ENCODE measurements around the gene CACNA2D3.

CACNA2D3 gene

DNA sequence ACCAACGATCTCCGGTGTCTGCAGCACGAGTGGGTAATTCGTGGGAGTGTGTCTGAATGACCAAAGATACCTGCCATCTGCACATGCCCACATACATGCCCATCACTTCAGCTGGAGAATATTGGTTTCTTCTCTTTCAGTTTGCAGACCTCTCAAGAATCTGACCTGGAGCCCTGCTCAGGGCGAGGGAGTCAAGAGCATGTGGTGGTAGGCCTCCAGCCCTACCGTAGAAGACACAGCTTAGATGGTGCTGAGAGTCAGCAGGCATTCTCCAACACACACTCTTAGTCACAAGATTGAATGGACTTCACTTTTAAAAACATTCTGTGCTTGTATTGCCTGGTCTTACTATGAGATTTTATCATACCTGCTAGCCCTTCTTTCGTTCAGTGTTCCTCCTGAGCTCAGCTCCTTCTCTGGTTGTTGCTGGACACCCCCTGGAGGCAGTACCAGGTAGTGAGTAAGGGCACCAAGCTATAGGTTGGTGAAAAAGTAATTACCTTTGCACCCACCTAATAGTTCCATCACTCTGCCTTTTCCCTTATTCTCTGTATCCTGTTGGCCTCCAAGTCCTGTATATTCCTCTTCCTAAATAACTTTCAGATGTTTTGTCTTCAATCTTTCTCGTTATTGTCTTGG, 252.0 kb downstream of the CACNA2D3 start:
- no peak for DNase-seq (ENCODE audit: low read depth)

DNA sequence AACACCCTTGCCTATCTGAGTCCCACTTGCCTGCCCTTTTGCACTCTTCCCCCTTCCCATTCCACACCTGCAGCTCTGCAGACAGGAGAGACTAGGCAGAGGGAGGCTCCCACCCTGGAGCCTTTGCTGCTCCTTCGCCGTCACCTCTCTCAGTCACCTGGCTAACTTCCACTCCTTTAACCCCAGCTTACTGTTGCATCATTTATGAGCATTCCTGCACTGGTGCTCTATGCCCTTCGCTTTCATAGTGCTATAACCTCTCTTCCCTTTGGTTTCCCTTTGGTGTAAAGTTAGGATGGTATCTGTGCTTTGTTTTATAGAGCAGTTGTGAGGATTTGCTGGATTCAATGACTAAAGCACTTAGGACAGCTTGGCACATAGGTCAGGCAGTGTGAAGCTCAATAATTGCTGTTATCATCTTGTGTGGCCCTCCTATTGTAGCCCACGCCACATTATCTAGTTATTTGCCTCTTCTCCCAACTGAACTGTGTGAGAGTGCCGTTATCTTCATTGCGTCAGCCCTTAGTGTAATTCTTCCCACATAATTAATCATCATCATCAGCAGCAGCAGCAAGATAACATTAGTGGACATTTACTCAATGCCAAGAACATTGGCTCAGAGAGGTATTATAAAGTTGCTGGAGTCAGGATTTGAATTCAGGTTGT, 253.9 kb downstream of the CACNA2D3 start:
- DNase-seq (ENCODE audit: low read depth) = no peak

DNA sequence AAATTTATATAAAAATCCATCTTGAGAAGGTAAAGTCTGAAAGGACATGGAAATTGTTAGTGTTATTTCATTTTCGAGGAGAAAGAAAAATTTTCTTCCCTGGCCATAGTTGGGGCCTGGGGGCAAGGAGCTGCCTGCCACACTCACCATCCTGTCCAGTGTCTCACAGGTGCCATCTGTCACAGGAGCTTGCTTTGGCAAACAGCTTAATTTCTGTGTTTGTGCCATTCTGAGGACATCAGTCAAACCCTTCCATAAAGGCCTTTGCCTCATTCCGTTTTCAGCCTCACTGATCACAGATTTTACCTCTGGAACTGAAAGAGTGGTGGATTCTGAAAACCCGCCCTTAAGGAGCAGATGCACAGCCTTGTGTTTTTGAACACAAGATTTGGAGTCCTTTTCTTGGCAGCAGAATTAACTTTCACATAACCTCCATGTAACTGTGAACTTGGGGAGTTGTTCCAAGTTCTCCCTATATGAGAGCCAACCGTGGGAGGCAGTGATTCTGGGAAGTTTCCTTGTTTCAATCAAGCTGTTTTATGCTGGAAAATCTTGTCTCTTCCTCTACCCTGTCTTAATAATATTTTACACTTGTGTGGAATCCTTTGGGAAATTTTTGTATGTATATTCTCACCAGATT, 254.7 kb downstream of the CACNA2D3 start:
- DNase-seq (ENCODE audit: low read depth) = no peak

DNA sequence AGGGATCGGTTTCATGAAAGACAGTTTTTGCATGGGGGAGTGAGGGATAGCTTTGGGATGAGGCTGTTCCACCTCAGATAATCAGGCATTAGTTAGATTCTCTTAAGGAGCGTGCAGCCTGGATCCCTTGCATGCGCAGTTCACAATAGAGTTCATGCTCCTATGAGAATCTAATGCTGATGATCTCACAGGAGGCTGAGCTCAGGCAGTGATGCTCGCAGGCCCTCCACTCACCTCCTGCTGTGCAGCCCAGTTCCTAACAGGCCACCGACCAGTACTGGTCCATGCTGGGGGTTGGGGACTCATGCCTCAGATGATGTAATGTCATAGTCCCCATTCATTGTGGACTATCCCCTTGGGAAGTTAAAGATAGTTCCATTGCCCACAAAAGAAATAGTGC, 255.8 kb downstream of the CACNA2D3 start:
- no peak for DNase-seq (ENCODE audit: low read depth)

DNA sequence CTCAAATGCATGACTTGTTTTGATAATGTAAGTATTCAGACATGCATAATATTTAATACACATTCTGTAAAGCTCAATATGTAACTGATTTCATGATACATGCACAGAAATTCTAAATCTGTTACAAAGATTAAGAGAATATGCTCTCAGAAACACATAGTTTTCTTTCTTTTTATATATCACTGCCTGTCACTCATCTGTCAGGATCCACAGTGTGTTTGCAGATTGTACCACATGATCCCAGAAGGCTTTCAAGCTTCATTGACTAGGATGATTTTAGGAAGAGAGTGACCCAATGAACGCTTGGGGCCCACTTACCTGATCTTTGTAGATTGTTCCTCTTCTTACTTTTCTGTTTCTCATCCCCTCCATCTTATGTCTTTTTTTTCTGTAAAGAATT, 261.9 kb downstream of the CACNA2D3 start:
- no peak for DNase-seq (ENCODE audit: low read depth)

DNA sequence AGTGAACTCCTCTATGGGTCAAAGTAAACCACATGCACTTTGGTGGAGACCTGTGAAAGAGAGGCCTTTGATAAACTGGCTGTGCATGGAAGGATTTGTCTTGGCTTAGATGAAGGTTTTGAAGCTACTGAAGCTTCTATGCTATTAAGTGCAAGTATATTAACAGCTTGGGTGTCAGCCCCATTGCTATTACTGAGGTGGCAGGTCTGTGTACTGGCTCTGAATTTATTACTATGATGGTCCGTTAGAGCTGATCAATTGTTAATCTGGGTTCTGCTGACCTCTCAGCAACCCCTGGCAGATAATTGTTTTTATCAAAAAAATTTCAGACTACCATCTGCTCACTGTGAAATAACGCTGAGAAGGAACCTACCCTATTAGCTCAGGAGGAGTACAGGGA, 268.2 kb downstream of the CACNA2D3 start:
- DNase-seq (ENCODE audit: low read depth) = no peak

DNA sequence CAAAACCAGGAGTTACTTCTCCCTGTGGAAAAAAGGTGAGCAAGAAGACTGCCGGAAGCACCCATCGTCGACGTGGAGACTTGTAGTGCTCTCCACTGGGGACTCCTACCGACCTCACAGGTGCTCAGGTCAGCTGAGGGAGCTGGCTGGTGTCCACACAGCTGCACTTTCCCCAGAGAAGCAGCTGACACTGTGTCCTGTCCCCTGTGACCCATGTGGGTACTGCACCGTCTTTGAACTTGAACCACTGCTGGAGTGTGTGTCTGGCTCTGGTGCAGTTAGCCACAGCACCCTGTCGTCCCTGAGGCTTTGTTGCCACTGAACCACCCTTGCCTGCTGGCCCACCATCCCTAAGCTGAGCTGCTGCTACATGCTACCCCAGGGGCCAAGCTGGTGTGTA, 270.8 kb downstream of the CACNA2D3 start:
- DNase-seq (ENCODE audit: low read depth) = no peak

DNA sequence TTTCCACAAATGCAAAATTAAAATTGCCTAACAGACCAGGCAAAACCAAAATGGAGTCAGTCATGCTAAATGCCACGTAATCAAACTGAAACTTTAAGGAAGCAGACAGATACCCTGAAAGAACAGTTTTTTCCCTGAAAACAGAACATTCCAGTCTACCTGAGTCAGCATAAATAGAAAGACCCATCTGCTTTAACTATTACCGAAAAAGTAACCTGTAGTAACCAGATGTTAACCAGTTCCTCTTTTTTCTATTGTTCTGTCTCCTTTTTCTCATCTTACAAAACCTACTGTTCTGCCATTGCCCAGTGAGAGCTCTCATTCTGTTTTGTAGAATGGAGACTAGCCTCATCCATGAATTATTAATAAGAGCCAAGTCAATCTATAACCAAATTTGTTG, 286.0 kb downstream of the CACNA2D3 start:
- DNase-seq (ENCODE audit: low read depth) = no peak

DNA sequence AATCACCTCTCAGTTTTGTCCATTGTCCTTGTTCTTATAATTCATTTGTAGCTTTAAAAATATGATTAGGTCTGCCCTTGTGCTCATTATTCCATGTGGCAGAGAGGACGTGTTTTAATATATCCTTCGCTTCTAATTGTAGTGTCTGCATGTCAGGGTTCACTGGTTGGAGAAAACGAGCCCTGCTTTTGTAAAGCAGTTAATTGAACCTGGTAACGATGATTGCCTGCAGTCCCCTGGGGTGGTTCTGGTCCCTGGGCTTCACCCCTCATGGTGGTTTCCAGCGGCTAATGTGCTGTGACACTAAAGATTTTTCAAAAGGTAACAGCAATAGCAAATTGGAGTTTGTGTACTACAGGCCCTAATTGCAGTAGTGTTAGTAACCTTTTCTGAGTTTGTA, 299.6 kb downstream of the CACNA2D3 start:
- DNase-seq (ENCODE audit: low read depth) = no peak

DNA sequence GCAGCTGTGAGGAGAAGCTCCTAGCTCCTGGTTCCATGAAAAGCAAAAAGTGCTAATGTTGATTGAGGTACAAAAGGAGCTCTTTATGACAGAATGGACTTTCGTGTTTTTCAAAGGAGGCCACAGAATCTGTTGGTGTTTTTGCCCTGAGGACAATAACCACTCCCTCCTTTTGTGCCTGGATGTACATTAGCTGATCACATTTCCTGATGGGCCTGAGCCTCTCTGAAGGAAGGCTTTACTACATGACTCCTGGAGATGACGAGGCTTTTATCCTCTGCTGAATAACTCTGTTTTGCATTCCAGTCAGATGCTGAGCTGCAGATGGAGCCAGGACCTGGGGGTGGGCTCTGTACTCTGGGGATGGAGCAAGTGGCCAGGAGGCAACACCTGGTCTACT, 301.9 kb downstream of the CACNA2D3 start:
- no peak for DNase-seq (ENCODE audit: low read depth)

DNA sequence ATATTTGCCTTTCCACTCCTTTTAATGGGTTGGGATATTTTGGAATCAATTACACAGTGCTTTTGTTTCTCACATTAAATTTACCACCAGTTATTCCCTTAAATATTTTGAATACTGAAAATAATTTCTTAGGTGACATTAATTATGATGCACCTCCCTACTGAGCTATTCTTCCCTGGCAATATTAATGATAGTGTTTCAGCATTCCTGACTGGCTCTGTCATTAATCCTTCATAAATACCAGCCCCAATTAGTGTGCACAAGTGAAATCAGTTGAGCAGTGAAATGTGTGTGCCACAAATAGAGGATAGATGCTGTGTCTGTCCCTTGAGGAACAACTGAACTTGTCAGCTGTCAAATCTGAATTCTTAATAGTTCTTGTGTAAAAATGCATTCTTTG, 304.0 kb downstream of the CACNA2D3 start:
- DNase-seq (ENCODE audit: low read depth) = no peak

DNA sequence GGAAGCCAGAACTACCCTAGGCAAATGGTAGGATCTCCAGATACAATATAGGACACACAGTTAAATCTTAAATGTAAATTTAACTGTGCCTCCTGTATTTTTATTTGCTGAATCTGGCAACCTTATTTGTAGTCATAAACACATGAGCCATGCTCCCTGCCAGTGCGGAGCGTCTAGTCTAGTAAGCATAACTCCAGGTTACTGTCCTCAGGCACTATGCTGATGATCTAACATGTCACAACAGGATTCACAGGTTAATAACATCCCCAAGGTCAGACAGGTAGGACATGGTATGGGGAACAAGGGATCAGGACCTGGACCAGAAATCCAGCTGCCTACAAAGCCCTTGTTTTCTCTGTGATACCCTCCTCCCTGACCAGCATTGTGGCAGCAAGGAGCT, 305.1 kb downstream of the CACNA2D3 start:
- no peak for DNase-seq (ENCODE audit: low read depth)

DNA sequence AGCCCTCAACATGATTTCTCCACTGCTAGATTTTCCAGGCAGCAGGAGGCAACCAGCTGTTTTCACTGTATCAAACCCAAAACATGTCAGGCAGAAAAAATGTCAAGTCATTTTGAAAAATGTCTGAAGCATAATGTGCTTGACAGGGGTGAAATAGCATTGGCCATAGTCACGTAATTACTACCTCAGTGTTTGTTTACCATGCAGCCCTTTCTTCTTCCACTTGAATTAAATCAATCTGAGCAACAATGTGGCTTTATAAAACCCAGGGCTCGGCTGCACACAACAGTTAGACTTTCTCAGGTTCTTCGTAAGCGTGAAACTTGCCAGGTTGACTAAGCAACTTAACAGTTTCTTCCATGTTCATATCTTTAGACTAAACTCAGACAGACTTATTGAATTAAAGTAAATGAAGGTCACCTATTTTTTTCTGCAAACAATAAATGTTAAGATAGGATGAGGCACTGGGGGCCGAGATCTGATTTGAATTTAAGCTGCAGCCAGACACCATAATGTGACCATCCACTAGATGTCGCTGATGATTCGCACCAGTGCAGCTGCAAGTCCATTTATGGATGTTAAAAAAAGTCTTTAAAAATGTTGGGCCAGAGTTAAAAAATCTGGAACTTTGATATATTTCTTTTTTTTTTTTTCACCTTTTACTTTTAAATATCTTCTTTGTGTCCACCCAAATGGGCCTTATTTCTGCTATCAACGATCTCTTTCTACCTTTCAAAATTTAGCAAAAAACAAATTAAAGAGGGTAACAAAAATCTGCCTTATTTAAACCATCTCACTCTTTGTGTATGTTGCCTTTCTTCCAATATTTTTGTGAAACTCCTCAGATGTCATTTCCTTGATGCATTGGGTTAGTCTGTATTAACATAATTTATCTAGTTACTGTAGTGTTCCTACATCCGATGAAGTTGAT, 305.9 kb downstream of the CACNA2D3 start:
- peak; percentile 51 for DNase-seq (ENCODE audit: low read depth)

DNA sequence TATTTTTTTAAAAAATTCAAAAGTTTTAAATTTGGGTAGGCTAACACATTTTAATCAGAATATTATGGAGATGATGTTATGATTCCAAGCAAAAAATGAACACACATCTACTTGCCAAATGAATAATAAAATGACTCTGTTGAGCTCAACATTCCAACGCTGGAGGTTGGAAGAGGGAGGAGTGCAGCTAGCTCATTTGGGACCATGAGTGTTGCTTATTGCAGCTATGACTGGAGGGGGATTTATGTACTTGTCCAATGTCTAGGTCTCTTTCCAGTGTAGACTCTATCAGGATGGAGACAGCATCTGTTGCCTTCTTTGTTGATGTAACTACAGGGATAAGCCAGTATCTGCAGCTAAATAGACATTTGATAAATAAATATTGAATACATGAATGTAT, 310.6 kb downstream of the CACNA2D3 start:
- no peak for DNase-seq (ENCODE audit: low read depth)

DNA sequence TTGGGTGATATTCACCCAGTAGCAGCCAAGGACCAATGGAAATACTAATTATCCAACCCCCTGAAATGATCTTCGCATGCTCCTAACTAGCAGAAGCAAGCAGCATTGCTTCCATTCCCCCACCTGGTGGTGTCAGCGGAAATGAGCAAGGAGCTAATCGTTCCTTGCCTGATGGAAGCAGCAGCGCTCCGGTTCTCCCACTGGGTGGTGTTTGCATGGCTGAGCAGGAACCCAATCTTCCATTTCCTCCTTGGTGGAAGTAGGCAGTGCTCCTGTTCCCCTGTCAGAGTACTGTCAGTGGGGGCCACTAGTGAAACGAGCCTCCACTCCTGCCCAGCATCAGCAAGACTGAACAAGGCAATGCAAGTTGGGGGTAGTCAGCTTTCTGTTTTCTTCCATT, 311.5 kb downstream of the CACNA2D3 start:
- no peak for DNase-seq (ENCODE audit: low read depth)

DNA sequence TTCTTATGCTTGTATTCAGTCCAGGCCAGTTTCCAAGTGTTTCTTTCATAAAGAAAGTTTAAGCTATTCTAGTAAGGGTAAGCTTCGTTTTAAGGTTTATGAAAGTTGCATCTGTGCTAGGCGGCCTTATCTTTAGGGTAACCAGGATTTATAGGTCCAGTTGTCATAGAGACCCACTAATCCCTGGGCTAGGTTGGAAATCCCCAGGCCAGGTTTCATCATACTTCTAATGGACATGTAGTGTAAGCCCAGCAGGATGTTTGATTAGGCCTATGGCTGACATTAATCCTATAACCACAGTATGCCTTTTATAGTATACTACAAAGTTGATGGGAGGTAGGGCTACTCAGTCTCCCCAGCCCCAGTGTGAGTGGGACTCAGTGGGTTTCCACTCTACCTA, 312.4 kb downstream of the CACNA2D3 start:
- DNase-seq (ENCODE audit: low read depth) = no peak

DNA sequence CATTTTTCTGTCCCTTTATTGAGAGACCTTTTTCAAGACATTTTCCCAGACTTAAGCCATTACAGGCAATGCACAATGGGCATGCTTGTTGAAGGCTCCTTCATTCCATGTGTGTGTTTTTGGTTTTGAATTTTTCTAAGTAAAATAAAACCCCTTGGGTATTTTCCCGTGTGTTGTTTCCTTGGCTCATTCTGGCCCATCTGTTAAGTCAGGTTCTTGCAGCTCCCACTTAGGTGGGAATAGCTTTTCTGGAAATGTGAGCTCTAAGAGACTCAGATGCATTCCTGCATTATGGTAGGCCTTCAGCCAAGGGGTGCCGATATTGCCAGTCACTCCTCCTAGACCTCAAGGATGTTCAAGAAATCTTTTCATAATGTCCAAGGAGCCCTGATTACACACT, 314.9 kb downstream of the CACNA2D3 start:
- no peak for DNase-seq (ENCODE audit: low read depth)

DNA sequence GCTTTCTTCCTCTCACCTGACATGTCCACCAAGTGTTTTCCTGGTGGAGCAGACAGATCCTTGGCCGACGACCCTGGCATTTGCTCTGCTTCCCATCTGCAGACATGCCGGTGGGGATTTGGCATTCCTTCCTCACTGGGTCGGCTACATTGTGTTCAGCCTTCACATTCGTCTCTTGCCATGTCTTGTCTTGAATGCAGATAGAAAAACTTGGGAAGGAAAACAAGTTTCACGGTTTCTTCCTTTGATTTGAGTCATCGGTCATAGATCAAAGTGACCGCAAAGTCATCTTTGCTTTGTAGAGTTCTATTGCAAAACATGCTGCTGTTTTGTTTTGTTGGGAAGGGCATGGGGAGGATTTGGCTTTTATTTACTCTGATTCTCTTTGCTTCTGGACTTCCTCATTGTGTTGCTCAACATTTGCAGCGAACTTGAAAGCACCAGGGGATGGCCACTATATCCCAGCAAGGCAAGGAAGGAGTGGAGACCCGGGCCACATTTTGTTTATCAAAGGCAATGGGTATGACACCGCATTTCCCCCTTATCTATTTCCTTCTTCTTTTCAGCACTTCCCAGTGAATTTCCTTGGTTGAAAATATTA, 321.3 kb downstream of the CACNA2D3 start:
- no peak for DNase-seq (ENCODE audit: low read depth)

DNA sequence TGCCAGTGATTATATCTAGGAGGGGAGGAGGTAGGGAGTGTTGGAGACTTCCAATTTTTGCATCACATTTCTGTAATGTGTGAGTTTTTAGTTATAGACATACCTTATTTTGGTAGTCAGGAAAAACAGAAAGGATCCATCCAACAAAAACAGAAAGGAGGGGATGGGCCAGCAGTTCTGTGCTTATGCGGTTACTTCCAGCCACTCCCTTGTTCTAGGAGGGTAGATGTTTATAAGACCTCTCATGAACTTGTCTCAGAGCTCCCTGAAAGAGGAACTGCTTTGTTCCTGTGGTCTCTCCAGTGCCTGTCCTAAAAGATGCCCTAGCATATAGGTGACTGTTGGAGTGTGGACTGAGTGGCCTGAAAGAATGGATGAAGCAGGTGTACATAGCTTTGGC, 323.3 kb downstream of the CACNA2D3 start:
- no peak for DNase-seq (ENCODE audit: low read depth)

DNA sequence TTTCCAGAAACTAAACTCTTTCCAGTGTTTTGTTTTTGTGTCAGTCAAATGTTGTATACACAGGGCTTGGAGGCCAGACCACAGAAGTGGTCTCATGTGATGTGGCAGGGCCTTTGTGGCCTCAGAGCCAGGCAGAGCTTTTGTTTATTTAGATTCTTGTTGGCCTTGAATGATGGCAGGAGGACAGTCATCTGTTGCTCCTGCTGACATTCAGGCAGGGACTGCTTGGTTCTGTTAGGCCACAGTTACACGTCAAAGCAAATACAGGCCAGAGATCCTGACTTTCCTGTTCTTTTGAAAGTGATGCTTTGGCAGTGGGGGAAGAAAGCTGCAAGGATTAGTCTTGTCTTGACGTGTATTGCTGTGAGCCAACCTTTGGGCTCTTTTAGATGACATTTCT, 325.1 kb downstream of the CACNA2D3 start:
- DNase-seq (ENCODE audit: low read depth) = no peak

DNA sequence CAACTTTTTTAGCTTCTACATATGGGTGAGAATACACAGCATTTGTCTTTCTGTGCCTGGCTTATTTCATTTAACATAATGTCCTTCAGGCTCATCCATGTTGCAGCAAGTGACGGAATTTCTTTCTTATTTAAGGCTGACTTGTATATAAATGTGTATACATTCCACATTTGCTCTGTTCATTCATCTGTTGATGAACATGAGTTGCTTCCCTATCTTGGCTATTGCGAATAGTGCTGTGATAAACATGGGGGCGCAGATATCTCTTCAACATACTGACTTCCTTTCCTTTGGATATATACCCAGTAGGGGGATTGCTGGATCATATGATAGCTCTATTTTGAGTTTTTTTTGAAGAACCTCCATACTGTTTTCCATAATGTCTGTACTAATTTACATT, 332.5 kb downstream of the CACNA2D3 start:
- no peak for DNase-seq (ENCODE audit: low read depth)

DNA sequence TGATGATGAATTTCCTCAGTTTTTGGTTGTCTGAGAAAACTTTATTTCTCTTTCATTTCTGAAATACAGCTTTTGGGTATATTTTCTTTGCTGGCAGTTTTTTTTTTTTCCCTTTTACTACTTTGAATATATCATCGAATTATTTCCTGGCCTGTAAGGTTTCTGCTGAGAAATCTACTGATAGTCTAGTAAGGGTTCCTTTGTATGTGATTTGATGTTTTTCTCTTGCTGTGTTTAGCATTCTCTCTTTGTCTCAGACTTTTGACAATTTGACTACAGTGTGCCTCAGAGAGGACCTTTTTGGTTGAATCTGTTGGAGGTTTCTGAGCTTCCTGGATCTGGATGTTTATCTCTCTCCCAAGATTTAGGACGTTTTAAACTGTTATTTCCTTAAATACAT, 336.0 kb downstream of the CACNA2D3 start:
- no peak for DNase-seq (ENCODE audit: low read depth)
